Stomach (tissue), 4 donors: ENCODE data around the gene ANGPTL2.

Experiments used
- POLR2A ChIP-seq, 4 donors: fragments of 450-650 bp; IDR thresholded peaks; one replicate each; pipeline ENCODE4 v1.6.1; 2016; ENCODE audit warnings: antibody characterized with exemption in 4 of 4, control low read depth in 2 of 4, mild to moderate bottlenecking in 1 of 4, moderate library complexity in 1 of 4
- TF ChIP-seq, protein P1 (sequence below), 7 experiments: fragments of 450-650 bp in 4 of 7; fragments of 200-600 bp in 3 of 7; sonication (generic) in 3 of 7; IDR thresholded peaks; one replicate each; pipeline ENCODE4 v1.5.1; 2016 to 2019; ENCODE audit warnings: antibody characterized with exemption in 7 of 7, control low read depth in 2 of 7, mild to moderate bottlenecking in 1 of 7

DNA sequence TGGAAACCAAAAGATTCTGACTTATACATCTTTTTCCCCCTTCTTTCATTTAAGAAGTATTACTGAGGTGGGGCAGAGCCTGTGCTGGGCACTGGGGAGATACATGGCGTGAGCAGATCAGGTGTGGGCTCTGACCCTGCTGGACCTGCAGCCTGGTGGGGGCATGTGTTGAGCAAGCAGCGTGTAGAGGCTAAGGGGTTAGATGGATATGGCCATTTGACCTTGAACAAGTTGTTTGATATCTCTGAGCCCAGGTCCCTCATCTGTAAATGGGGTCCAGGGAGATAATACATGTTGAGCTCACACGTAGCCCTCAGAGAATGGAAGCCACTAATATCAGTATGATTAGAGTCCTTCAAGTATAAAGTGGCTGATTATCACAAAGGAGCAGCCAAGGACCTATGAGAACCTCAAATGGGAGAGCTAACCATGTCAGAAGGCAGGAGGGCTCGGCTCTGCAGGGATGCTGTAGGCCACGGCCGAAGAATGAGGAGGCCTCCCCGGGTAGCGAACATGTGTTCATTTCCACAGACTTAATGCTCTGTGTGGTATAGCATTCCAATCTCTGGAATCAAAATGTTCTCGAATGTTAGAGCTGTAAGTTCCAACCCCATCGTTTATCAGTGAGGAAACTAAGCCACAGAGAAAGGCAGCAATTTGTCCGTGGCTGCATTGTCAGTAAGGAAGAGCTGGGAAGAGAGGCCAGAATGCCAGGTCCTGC is 15.4 kb upstream of the ANGPTL2 start:
- TF ChIP-seq, protein P1, sequence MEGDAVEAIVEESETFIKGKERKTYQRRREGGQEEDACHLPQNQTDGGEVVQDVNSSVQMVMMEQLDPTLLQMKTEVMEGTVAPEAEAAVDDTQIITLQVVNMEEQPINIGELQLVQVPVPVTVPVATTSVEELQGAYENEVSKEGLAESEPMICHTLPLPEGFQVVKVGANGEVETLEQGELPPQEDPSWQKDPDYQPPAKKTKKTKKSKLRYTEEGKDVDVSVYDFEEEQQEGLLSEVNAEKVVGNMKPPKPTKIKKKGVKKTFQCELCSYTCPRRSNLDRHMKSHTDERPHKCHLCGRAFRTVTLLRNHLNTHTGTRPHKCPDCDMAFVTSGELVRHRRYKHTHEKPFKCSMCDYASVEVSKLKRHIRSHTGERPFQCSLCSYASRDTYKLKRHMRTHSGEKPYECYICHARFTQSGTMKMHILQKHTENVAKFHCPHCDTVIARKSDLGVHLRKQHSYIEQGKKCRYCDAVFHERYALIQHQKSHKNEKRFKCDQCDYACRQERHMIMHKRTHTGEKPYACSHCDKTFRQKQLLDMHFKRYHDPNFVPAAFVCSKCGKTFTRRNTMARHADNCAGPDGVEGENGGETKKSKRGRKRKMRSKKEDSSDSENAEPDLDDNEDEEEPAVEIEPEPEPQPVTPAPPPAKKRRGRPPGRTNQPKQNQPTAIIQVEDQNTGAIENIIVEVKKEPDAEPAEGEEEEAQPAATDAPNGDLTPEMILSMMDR (IDR thresholded peaks at IDR 0.05) = no peak
- no peak for TF ChIP-seq POLR2A (IDR thresholded peaks at IDR 0.05)
